HG02970 (cell line): ENCODE results near the gene RASGRP4.
"Not testable (repeated sequence)": the region's sequence is repeated elsewhere in the genome, so short reads cannot be mapped to it uniquely, and the experiment has no call there.

ENCODE experiments used
- ATAC-seq: cut with Tn5 transposase; IDR thresholded peaks from one replicate; pipeline ENCODE4 v1.9.1; 2021; ENCODE audit warnings: mild to moderate bottlenecking, moderate library complexity, moderate number of reproducible peaks; ENCODE audit not compliant: unreplicated experiment, low FRiP score

The RASGRP4 gene

GRCh38 chr19:38448225-38448624 is 22.2 kb upstream of the RASGRP4 start:
- ATAC-seq = no peak

- ATAC-seq = no peak
Measured at GRCh38 chr19:38445362-38445761, 19.3 kb upstream of the RASGRP4 start.

- ATAC-seq = no peak
Measured at GRCh38 chr19:38444026-38444425, 18.0 kb upstream of the RASGRP4 start.

GRCh38 chr19:38443458-38443999 is 17.5 kb upstream of the RASGRP4 start:
- no peak for ATAC-seq

GRCh38 chr19:38442736-38443135 is 16.7 kb upstream of the RASGRP4 start:
- no peak for ATAC-seq

- no peak for ATAC-seq
Measured at GRCh38 chr19:38441657-38442348, 15.8 kb upstream of the RASGRP4 start.

- no peak for ATAC-seq
Measured at GRCh38 chr19:38440592-38440991, 14.6 kb upstream of the RASGRP4 start.

- ATAC-seq = no peak
Measured at GRCh38 chr19:38437917-38438316, 11.9 kb upstream of the RASGRP4 start.

GRCh38 chr19:38437295-38437694 is 11.3 kb upstream of the RASGRP4 start:
- no peak for ATAC-seq

GRCh38 chr19:38434549-38435051 is 8.6 kb upstream of the RASGRP4 start:
- ATAC-seq = no peak

GRCh38 chr19:38433268-38433733 is 7.3 kb upstream of the RASGRP4 start, which contains the start of gene RYR1:
TSS of gene RYR1 (plus strand) at chr19:38433691. CDS start at chr19:38433830, 139 bp downstream.
- ATAC-seq = no peak

GRCh38 chr19:38430931-38431330 is 4.9 kb upstream of the RASGRP4 start:
- ATAC-seq = no peak

- ATAC-seq = no peak
Measured at GRCh38 chr19:38429811-38430156, 3.8 kb upstream of the RASGRP4 start.

- ATAC-seq = no peak
Measured at GRCh38 chr19:38429055-38429810, 3.2 kb upstream of the RASGRP4 start.

GRCh38 chr19:38427035-38427677 is 1.1 kb upstream of the RASGRP4 start:
- ATAC-seq = not testable (repeated sequence)

- no peak for ATAC-seq
Measured at GRCh38 chr19:38425222-38425809, 703 bp downstream of the RASGRP4 start.

GRCh38 chr19:38424272-38424671 is 1.7 kb downstream of the RASGRP4 start:
- no peak for ATAC-seq

GRCh38 chr19:38422438-38422837 is 3.6 kb downstream of the RASGRP4 start:
- ATAC-seq = no peak

GRCh38 chr19:38421856-38422255 is 4.2 kb downstream of the RASGRP4 start:
- no peak for ATAC-seq

GRCh38 chr19:38420935-38421334 is 5.1 kb downstream of the RASGRP4 start:
- no peak for ATAC-seq
